ENCODE measurements around the gene DDOST.
"Not testable (repeated sequence)": the region's sequence is repeated elsewhere in the genome, so short reads cannot be mapped to it uniquely, and the experiment has no call there.

DDOST gene

DNA sequence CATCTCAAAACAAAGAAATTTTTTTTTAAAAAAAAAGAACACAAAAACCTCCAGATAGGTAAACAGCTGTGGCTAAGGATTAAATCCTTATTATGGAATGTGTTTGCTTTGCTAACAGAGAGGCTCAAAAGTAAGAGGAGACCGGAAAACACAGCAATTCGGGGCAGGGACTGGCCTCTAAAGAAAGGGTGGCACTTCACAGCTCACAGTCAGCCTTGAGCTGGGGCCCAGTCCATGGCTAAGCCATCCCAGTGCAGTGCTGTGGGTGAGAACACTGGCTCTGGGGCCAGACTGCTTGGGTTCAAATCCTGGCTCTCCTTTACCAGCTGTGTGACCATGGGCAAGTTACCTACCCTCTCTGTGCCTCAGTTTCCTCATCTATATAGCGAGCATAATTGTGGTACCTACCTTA is 28.5 kb upstream of the DDOST start:
- no peak for DNase-seq

DNA sequence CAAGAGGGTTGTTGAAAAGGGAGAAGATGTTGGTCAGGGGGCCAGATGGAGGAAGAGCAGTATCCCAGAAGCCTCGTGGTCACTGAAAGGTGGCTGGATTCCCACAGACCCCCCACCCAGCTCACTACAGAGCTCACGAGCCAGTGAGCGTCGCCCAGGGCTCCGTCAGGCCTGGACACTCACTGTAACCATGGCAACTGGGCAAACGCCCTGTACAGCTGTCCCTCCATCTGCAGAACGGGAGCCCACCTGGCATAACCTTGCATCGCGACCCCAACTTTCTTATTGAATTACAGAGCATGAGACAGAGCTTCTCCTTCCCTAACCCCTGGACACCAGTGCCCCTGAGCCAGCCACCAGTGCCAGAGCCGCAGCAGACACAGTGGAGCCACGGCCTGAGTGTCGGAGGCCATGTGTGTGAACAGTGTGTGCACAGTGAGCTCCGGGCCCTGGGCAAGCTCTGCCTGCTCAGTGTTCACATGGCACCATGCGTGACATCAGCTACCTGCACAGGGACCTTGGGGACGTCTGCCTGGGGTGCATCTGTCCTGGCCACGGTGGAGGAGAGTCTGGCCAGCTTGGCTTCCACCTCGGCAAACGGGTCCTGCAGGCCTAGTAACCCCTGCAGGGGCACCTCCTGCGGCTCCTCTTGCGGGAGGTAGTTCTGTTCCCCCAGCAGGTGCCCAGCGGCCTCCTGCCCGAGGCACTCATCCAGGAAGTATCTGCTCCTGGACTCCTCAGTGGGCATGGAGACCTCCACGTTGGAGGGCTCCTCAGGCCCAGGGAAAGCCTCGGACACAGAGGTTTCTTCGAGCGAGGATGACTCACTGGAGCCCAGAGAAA is 25.9 kb upstream of the DDOST start:
- DNase-seq: no peak

DNA sequence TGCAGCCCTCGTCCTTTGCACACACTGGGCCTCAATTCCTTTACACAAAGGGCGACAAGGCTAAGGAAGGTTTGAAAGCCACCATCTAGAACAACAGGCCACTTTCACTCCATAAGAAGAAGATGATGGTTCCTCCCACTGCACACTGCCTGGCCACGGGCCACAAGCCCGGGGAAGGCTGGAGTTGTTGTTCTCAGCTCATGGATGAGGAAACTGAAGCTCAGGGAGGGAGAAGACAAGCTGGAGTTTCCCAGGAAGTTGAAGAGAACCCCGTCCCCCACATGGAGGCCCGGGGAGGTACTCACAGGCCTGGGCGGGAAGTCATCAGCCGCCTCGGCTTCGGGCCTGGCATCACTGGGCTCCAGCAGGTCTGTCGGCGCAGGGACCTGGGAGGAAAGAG is 24.6 kb upstream of the DDOST start:
- DNase-seq: no peak

DNA sequence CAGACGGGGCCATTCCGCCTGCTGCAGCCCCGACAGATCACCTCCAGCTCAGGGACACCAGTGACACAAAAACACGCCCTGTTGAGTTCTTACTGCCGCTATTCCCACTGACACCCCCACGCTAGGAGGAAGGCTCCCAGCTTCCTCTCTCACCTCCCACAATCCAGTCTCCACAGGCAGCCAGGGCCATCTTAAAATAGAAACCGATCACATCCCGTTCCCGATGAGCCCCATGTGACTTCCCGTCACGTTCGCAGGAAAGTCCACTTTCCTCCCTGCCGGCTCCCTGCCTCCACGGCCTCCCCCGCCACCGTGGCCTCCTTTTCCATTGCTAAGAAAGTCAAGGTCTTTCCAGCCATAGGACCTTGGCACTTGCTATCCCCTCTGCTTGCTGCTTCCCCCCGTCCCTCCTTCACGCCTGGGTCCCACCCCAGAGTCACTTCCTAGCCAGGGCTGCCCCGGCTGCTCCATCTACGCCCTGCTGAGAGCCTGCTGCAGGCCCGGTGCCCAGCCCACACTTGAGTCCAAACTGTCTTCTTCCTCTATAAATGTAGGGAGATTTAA is 24.0 kb upstream of the DDOST start:
- no peak for DNase-seq

DNA sequence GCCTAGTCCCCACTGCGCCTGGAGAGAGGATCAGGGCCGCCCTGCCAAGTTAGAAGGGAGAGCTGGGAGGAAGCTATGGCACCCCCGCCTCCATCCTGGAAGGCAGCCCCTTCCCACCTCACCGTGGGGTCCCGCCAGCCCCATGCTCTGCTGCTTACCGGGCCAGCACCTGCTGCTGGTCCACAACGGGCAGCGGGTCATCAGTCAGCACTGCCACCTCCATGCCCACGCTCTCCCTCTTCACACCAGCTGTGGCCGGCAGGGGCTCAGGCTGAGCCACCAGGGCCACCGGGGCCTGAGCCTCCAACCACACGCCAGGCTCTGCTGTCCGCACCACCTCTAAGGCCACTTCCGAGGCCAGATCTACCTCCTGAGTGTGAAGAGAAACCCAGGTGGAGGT is 23.5 kb upstream of the DDOST start:
- DNase-seq: no peak

DNA sequence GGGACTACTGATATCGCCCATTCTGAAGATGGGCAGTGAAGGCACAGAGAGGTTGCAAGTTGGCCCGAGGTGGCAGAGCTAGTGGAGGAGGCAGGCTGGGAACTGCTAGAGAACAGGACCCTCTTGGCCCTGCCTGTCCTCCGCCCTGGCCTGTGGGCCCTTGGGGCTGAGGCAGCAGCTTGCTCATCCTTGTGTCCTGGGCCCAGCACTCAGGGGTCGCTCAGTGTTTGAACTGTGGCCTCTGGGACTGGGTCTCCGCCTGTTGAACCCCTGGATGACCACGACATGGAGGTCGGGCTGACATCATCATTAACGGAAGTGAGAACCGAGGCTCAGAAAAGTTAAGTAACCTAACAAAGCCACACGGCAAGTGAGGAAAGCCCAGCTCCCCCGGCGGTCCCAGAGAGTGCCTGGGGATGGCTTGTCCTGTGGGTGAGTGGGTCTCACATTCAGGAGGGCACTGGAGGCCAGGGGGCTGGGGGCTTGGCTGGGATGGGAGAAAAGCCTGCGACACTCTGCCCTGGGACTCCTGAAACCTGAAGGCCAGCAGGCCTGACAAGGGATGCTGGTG is 23.0 kb upstream of the DDOST start:
- DNase-seq: no peak

DNA sequence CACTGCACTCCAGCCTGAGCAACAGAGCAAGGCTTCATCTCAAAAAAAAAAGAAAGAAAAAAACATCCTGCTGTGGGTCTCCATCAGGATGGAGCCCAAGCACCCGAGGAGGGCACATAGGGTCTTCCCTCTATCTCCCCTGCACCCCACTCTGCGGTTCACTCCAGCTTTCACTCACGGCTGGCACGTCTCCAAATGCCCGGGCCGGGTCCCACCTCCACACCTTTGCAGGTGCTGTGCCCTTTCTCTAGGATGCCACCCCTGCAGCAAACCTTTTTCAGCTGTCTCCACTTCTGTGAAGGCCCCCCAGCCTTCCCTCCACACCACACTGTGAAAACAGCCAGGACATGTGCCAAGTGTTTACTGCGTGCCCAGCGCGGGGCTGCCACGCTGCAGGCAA is 22.4 kb upstream of the DDOST start:
- no peak for DNase-seq

DNA sequence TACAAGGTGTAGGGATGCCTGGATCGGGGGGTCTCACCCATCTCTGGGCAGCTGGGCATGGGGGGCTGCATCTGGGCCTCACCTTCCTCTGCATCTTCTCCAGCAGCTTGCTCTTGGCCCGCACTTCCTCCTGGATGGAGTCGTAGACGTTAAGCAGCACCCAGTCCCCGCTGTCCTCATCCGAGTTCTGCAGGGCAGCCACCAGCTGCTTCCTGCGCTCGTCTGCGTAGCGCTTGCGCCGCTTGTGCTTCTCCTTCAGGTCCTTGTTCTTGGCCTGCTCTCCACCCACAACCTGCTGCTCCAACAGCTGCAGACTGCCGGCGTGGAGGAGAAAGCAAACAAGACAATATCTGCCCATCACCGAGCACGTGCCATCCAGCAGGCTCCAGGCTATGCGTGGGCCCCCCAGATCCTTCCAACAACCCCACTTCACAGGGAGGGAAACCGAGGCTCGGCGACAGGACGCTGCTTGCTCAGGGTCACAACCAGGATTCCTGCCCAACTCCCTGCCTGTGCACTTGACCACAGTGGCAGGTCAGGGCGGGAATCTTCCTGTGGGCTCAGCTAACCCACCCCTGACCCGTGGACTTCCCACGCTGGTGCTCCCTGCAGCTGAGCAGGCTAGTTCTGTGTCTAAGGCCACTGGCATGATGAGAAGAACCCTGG is 21.5 kb upstream of the DDOST start:
- DNase-seq: no peak

DNA sequence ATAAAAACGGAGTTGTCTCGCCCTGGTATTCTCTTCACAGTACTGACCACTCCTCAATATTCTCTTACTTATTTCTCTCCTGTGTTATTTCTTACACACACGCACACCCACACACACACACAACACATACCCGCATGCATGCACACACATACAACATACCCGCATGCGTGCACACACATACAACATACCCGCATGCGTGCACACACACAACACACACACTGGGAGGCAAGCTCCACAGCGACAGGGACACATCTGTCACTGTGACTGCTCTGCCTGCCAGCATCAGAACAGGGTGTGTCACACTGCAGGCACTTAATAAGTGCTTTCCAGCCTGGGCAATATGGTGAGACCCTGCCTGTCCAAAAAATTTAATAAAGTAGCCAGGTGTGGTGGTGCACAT is 20.8 kb upstream of the DDOST start:
- no peak for DNase-seq

DNA sequence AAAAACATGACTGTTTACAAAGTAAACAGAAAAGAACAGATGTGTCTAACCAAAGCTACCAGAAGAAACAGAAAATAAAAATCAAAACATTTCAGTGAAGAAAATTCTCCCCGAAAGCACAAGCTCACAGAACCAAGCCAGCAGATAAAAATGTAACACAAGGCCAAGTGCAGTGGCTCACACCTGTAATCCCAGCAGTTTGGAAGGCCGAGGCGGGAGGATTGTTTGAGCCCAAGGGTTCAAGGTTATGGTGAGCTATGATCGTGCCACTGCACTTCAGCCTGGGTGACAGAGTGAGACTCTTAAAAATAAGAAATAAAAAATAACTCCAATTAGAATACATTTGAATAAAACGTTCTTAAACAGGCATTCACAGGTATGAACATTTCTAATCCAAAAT is 19.1 kb upstream of the DDOST start:
- no peak for DNase-seq

DNA sequence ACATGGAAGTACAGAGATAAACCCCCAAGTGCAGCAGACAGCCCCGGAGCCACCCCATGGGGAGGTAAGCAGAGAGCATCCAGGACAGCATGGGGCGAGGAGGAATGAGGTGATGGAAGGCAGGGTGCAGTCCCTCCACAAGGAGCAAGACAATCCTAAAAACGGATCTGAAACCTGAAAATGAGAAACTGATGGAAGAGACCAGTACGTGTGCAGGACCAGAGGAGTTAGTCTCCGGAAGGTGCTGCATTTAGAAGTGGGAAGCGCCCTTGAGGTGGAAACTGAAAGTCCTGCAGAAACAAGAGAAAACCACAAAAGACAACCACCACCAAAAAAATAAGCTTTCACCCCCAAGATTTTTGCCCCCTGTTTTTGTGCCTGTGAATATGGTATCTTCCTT is 17.4 kb upstream of the DDOST start:
- DNase-seq: no peak

DNA sequence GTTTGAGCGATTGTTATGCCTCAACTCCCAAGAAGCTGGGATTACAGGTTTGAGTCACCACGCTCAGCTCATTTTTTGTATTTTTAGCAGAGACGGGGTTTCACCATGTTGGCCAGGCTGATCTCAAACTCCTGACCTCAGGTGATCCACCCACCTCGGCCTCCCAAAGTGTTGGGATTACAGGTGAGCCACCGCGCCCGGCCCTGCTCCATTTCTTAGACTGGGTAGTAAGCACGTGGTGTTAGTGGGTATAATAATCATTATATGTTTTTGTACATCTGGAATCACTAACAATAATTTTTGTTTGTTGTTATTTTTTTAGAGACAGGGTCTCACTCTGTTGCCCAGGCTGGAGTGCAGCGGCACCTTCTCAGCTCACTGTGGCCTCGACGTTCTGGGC is 12.5 kb upstream of the DDOST start:
- not testable (repeated sequence) for DNase-seq

DNA sequence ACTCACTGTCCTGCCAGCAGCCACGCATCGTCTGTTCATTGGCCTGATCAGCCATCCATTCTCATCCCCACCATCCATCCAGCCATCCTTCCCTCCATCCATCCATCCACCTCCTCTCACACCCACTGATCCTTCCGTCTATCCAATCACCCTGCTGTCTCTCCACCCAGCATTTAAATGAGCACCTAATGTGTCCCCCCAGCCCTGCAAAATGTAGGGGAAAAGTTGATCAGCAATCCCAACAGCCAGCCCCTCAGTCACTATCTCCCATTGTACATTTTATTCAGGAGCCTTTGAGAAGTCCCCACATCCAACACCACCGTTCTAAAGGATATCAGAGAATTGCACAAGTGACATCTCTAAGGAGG is 11.1 kb upstream of the DDOST start:
- DNase-seq: no peak

DNA sequence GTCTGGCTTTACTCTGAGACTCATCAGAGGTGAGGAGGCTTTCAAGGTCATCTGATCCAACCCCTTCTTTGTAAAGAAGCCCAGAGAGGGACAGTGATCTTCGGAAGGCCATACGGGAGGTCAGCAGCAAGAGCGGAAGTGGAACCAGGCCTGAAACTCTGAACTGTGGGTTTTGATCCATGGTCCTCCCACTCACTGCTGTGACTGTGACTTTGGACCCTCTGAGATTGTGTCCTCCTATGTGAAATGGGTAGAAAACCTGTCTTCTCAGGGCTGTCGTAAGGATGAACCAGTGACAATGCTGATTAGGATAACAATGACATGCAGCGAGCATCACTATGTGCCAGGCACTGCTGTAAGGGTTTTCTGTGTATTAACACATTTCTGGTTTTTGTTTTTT is 9.8 kb upstream of the DDOST start:
- DNase-seq: no peak

DNA sequence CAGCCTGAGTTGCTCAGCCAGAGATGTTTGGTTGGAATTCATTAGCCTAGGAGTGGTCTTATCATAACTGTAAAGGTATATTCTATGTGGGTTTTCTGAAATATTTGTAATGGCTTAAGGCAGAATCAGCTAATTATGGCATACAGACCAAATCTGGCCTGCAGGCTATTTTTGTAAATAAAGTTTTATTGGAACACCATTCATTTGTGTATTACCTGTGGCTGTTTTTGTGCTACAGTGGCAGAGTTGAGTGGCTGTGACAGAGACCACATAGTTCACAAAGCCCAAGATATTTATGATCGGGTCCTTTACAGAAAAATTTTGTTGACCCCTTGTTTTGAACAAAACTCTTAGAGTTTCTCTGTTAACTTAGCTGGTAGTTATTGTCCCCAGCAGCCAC is 7.4 kb upstream of the DDOST start:
- DNase-seq: no peak

DNA sequence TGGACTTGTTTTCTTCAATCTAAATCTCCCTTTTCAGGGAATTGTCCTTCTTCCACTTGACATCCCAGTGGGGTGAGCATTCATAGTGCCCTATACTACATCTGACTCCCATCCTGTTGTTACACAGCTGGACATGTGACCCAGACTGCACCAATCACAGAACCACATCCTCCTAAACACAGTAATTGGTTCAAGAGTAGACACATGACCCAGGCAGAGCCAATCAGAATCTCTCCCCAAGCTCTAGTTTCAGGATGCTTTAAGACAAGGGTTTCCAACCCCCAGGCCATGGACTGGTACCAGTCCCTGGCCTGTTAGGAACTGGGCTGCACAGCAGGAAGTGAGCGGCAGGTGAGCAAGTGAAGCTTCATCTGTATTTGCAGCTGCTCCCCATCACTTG is 5.6 kb upstream of the DDOST start:
- DNase-seq: no peak

DNA sequence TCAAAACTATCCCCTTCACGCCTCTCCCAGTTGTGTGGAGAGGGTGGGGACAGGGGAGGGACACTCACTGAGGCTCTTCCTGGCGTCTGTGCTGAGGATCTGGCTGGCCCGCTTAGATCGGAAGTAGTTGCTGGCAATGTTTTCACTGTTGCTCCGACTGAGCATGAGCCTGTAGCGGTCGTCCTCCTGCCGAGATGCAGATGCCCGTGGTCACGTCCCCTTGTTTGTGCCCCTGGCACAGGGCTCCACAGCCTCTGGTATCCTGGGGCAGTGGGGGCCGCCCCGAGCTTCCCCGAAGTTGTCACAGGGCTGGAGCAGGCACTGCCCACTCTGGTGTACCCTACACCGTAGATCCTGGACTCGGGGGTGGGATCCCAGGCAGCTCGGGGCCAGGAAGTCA is 5.0 kb upstream of the DDOST start:
- no peak for DNase-seq

DNA sequence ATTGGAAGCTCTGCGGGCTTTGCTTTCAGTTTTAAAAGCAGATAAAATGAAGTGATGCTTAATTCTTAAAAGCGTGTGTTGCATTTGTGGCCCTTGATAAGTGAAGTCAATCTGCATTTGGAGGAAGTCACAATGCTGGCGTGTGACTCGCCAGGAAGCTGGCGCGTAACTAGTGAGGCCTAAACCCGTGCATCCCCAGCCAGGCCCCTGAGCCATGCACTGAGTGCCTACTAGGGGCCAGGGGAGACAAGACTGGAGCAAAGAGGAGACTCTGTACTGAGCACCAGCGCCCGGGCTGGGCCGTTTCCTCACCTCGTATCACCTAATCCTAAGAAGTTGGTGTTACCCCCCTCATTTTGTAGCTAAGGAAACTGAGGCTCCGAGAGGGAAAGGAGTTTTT is 4.6 kb upstream of the DDOST start:
- no peak for DNase-seq

DNA sequence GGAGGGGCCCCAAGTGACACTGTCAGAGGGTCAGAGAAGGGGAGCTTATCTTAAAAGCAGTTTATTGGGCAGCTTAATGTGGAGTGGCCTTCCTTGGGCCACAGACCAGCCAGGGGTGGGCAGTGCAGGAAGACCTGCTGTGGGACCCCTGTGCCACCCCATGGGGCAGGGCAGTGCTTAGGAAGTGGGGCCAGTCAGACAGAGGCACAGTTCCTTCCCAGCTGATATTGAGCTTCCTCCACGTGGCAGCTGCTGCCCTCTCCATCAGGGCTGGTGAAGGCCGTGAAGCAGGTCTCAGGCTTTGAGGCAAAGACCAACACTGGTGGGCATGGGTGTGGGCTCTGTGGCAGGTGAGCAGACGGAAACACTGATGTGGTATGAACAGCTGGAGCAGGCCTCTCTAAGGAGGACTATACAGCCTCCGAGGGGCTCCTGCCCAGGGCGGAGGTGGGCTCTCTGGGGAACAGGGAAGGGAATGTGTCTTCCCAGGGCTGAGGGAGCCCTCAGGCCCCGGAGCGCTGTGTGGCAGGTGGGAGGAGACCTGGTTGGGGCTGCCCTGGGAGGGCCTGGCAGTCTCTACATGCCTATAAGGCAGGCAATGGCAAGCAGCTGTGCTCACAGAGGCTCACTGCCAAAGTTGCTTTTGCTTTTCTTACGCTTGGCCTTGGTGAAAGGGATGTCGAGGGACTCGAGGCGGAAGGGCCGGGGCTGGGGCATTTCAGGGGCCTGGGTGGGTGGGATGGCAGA is 3.0 kb upstream of the DDOST start:
- no peak for DNase-seq

DNA sequence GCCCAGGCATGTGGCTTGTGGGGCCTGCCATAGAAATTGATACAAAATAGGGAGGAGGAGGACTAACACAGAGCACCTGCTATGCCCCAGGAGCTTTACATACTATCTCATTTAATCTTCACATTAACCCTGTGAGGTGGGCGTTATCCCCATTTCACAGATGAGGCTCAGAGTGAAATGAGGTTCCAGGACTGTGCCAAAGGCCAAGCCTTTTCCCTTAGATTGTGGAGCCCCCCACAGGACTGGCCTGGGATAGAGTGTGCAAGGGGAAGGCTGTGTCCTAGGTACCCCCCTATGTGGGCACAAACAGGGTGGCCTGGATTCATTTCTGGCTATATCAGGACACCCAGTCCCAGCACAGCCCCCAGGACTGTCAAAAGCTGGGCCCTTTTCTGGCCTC is 2.2 kb upstream of the DDOST start:
- no peak for DNase-seq

DNA sequence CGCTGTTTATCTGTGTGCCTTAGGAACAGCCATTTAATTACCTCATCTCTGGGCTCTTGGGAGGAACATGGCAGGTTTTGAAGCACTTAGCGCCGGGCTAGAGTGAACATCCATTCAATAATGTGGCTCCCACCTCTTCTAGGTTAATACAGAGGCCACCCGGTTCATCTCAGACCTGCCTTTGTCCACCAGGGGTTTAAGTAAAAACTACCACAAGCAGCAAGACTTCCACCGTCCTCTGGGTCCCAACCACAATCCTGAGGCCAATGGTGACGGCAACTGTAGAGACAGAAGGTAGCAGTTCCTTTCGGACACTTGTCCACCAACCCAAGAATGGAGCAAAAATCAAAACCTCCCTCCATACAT is 924 bp upstream of the DDOST start:
- no peak for DNase-seq

DNA sequence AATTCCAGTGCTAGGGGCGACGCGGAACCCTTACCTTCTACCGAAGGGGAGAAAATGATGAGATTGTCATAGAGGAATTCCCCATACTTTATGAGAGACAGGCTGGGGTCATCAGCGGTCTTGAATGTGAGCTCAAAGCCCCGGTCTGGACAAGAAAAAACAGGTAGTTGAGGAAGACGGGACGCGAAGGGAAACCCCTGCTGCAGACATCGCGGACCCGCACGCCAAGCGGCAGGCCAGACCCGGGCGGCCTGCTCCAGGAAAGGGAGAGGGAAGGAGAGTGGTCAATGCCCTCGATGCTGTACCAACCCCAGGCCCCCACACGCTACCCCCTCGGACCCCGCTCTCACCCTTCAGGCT is 342 bp downstream of the DDOST start:
- no peak for DNase-seq

DNA sequence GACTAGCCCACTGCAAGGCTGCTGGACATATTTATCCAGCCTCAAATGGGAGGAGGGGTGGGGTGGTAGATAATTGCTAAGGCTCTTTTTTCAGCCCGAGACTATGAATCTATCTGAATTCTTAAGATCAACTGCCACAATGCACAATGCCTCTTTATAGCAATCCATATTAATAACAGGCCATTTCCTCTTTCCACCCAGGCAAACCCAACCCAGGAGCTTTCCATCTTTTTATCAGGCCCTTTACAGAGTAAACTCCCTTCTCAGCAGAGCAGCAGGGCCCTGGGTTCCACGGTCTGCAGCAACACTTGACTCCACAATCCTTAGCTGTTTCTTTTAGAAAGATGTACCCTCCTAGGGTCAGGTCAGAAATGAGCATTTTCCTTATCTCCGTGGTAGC is 806 bp downstream of the DDOST start:
- no peak for DNase-seq

Data from activated CD4-positive, alpha-beta T cell treated with anti-CD3 and anti-CD28 coated beads for 1 hour (primary cell).